ENCODE results near the gene SZT2.

Gene SZT2

DNA sequence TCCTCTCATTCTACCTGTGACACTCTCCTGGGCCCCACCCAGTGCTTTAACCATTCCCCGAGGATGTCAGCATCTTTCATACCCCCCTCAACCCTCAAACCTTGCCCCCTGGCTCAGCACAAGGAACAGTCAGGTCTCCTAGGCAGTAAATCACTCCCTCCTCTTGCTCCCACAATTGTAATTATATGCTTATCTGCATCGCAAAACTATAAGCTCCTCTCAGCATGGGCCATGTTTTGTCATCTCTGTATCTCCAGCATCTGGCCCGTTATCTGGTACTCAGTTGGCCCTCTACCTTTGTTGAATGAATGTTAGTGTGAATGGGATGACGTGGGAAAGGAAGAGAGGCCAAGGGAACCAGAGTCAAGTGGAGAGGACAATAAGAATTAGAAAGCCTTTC is 19.1 kb upstream of the SZT2 start:
- ATAC-seq, result no peak
- TF ChIP-seq RARB (CRISPR knock-in tag; IDR thresholded peaks at IDR 0.05), result no peak
- TF ChIP-seq, protein P1, sequence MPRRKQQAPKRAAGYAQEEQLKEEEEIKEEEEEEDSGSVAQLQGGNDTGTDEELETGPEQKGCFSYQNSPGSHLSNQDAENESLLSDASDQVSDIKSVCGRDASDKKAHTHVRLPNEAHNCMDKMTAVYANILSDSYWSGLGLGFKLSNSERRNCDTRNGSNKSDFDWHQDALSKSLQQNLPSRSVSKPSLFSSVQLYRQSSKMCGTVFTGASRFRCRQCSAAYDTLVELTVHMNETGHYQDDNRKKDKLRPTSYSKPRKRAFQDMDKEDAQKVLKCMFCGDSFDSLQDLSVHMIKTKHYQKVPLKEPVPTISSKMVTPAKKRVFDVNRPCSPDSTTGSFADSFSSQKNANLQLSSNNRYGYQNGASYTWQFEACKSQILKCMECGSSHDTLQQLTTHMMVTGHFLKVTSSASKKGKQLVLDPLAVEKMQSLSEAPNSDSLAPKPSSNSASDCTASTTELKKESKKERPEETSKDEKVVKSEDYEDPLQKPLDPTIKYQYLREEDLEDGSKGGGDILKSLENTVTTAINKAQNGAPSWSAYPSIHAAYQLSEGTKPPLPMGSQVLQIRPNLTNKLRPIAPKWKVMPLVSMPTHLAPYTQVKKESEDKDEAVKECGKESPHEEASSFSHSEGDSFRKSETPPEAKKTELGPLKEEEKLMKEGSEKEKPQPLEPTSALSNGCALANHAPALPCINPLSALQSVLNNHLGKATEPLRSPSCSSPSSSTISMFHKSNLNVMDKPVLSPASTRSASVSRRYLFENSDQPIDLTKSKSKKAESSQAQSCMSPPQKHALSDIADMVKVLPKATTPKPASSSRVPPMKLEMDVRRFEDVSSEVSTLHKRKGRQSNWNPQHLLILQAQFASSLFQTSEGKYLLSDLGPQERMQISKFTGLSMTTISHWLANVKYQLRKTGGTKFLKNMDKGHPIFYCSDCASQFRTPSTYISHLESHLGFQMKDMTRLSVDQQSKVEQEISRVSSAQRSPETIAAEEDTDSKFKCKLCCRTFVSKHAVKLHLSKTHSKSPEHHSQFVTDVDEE (CRISPR knock-in tag; IDR thresholded peaks at IDR 0.05), result no peak
- no peak for TF ChIP-seq ZNF70 (CRISPR knock-in tag; IDR thresholded peaks at IDR 0.05)
- no peak for TF ChIP-seq CSRNP3 (CRISPR knock-in tag; IDR thresholded peaks at IDR 0.05)
- TF ChIP-seq ARNTL (CRISPR knock-in tag; IDR thresholded peaks at IDR 0.05; ENCODE audit: borderline replicate concordance, low read depth), result no peak
- no peak for TF ChIP-seq GLIS3 (CRISPR knock-in tag; IDR thresholded peaks at IDR 0.05)
- no peak for TF ChIP-seq PPARA (CRISPR knock-in tag; IDR thresholded peaks at IDR 0.05; ENCODE audit: borderline replicate concordance)
- no peak for TF ChIP-seq ZC3H10 (CRISPR knock-in tag; IDR thresholded peaks at IDR 0.05)
- no peak for TF ChIP-seq TCF4 (CRISPR knock-in tag; IDR thresholded peaks at IDR 0.05; ENCODE audit: borderline replicate concordance)
- no peak for TF ChIP-seq CSDC2 (CRISPR knock-in tag; IDR thresholded peaks at IDR 0.05)
- no peak for TF ChIP-seq POU6F1 (CRISPR knock-in tag; IDR thresholded peaks at IDR 0.05; ENCODE audit: borderline replicate concordance, low read depth)
- TF ChIP-seq, protein P2, sequence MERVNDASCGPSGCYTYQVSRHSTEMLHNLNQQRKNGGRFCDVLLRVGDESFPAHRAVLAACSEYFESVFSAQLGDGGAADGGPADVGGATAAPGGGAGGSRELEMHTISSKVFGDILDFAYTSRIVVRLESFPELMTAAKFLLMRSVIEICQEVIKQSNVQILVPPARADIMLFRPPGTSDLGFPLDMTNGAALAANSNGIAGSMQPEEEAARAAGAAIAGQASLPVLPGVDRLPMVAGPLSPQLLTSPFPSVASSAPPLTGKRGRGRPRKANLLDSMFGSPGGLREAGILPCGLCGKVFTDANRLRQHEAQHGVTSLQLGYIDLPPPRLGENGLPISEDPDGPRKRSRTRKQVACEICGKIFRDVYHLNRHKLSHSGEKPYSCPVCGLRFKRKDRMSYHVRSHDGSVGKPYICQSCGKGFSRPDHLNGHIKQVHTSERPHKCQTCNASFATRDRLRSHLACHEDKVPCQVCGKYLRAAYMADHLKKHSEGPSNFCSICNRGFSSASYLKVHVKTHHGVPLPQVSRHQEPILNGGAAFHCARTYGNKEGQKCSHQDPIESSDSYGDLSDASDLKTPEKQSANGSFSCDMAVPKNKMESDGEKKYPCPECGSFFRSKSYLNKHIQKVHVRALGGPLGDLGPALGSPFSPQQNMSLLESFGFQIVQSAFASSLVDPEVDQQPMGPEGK (CRISPR knock-in tag; IDR thresholded peaks at IDR 0.05; ENCODE audit: borderline replicate concordance), result no peak
- no peak for TF ChIP-seq ZNF8 (CRISPR knock-in tag; IDR thresholded peaks at IDR 0.05)
- TF ChIP-seq ZFP3 (CRISPR knock-in tag; IDR thresholded peaks at IDR 0.05), result no peak
- no peak for TF ChIP-seq SNAI2 (CRISPR knock-in tag; IDR thresholded peaks at IDR 0.05)
- TF ChIP-seq OSR1 (CRISPR knock-in tag; IDR thresholded peaks at IDR 0.05), result no peak
- TF ChIP-seq, protein P3, sequence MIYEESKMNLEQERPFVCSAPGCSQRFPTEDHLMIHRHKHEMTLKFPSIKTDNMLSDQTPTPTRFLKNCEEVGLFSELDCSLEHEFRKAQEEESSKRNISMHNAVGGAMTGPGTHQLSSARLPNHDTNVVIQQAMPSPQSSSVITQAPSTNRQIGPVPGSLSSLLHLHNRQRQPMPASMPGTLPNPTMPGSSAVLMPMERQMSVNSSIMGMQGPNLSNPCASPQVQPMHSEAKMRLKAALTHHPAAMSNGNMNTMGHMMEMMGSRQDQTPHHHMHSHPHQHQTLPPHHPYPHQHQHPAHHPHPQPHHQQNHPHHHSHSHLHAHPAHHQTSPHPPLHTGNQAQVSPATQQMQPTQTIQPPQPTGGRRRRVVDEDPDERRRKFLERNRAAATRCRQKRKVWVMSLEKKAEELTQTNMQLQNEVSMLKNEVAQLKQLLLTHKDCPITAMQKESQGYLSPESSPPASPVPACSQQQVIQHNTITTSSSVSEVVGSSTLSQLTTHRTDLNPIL (CRISPR knock-in tag; IDR thresholded peaks at IDR 0.05; ENCODE audit: low read depth), result no peak
- TF ChIP-seq ZNF565 (CRISPR knock-in tag; conservative IDR thresholded peaks at IDR 0.05; ENCODE audit: low read depth), result no peak

- ATAC-seq, result no peak
- TF ChIP-seq BACH2 (CRISPR knock-in tag; IDR thresholded peaks at IDR 0.05; ENCODE audit: borderline replicate concordance), result no peak
- TF ChIP-seq ESRRG (CRISPR knock-in tag; IDR thresholded peaks at IDR 0.05), result no peak
- no peak for TF ChIP-seq ZC3H10 (CRISPR knock-in tag; IDR thresholded peaks at IDR 0.05)
- no peak for TF ChIP-seq CSDC2 (CRISPR knock-in tag; IDR thresholded peaks at IDR 0.05)
- no peak for TF ChIP-seq ZNF565 (CRISPR knock-in tag; conservative IDR thresholded peaks at IDR 0.05; ENCODE audit: low read depth)
- TF ChIP-seq ZFP30 (CRISPR knock-in tag; IDR thresholded peaks at IDR 0.05), result no peak
- no peak for TF ChIP-seq SNAI2 (CRISPR knock-in tag; IDR thresholded peaks at IDR 0.05)
- TF ChIP-seq, protein P1 (CRISPR knock-in tag; IDR thresholded peaks at IDR 0.05), result no peak
- no peak for TF ChIP-seq CSRNP3 (CRISPR knock-in tag; IDR thresholded peaks at IDR 0.05)
- TF ChIP-seq TOX (CRISPR knock-in tag; IDR thresholded peaks at IDR 0.05; ENCODE audit: borderline replicate concordance), result no peak
- TF ChIP-seq ZNF70 (CRISPR knock-in tag; IDR thresholded peaks at IDR 0.05), result no peak
- TF ChIP-seq RARB (CRISPR knock-in tag; IDR thresholded peaks at IDR 0.05), result no peak
- no peak for TF ChIP-seq ISL1 (CRISPR knock-in tag; IDR thresholded peaks at IDR 0.05)
- TF ChIP-seq POU6F1 (CRISPR knock-in tag; IDR thresholded peaks at IDR 0.05; ENCODE audit: borderline replicate concordance, low read depth), result no peak
Observed at GRCh38 chr1:43372172-43372571, 17.5 kb upstream of the SZT2 start.
